ENCODE data around the gene SLC12A8. TPM values are rescaled to one million over a fixed set of nuclear protein-coding genes. Genes with fewer than 3 reads are reported as not detected.
A peak's percentile ranks its signal among the peaks of the same experiment; 100 is the strongest.

Gene SLC12A8
- total and polyA plus RNA-seq, 2 experiments from 2014 or later: 6.9 to 15.9 TPM

DNA sequence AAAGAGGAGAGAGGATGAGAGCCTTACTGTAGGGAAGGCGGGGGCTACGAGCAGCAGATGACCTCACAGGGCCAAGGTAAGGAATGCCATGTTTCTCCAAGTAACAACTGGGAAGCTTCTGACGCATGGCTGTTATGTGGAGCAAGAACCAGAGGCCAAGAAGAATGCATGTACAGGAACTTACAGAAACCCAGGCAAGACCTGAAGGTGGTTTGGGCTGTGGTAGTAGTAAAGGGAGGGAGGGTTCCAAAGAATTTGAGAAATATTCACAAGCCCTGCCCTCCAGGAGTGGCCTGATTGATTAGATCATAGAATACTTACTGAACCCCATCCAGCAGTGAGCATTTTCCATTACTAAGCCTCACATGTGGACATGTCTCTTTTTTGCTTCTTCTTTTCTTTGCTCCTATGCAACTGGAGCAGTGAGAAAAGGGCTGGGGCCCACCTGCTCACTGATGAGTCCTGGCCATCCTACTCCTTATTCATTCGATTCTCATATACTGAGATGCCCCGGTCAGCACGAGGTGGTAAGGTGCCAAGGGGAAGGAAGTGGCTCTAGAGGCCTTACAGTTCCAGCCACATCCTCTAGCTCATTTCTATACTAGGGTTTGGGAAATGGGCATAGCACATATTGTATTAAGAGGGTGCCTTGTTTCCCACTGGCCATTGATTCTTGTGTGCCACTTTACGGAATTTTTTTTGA, 8.3 kb upstream of the SLC12A8 start:
- DNase-seq (ENCODE audit: low spot score): peak; percentile 8
- H3K9me3 Mint-ChIP-seq: no peaks in the 10 kb centered on the region
- Histone ChIP-seq H3K27me3 (ENCODE audit: insufficient read depth) (no peaks in the 10 kb centered on the region), H3K36me3 (ENCODE audit: insufficient read depth) (no peaks in the 10 kb centered on the region), H3K4me1 (ENCODE audit: insufficient read depth) (peaks cover 13% of the 10 kb centered on the region), H3K4me3 (no peak overlapping the region), H3K4me2 (no peak overlapping the region), H3K79me2 (replicated peaks; ENCODE audit: insufficient read depth) (no peaks in the 10 kb centered on the region), H2AFZ (no peak overlapping the region), H3K9me2 (ENCODE audit: insufficient read depth) (no peaks in the 10 kb centered on the region), H4K20me1 (replicated peaks; ENCODE audit: insufficient read depth) (no peaks in the 10 kb centered on the region), H3F3A (replicated peaks; ENCODE audit: low read depth) (0 out of 2 replicates have a peak, but pooled peaks cover 7% of the 10 kb centered on the region), H3K27ac (ENCODE audit: low read depth) (no peak overlapping the region)
- peaks cover 1% of the 10 kb centered on the region for H3K27me3 Mint-ChIP-seq (ENCODE audit: insufficient read depth, low read depth, poor library complexity)
- TF ChIP-seq EZH2 (IDR thresholded peaks at IDR 0.05; ENCODE audit: low read depth, unreplicated experiment) (no peak), POLR2AphosphoS5 (IDR thresholded peaks at IDR 0.05; ENCODE audit: low read depth) (no peak), STAT1 (IDR thresholded peaks at IDR 0.05; ENCODE audit: unreplicated experiment) (no peak), CREB1 (CRISPR knock-in tag; IDR thresholded peaks at IDR 0.05; ENCODE audit: low read depth) (no peak), EZH2phosphoT487 (IDR thresholded peaks at IDR 0.05; ENCODE audit: unreplicated experiment) (no peak), ZNF331 (CRISPR knock-in tag; IDR thresholded peaks at IDR 0.05; ENCODE audit: low read depth) (no peak), NANOG (IDR thresholded peaks at IDR 0.05; ENCODE audit: borderline replicate concordance) (no peak), ZNF114 (CRISPR knock-in tag; IDR thresholded peaks at IDR 0.05) (no peak), JUNB (IDR thresholded peaks at IDR 0.05; ENCODE audit: unreplicated experiment) (no peak)
- TF ChIP-seq, protein P1, sequence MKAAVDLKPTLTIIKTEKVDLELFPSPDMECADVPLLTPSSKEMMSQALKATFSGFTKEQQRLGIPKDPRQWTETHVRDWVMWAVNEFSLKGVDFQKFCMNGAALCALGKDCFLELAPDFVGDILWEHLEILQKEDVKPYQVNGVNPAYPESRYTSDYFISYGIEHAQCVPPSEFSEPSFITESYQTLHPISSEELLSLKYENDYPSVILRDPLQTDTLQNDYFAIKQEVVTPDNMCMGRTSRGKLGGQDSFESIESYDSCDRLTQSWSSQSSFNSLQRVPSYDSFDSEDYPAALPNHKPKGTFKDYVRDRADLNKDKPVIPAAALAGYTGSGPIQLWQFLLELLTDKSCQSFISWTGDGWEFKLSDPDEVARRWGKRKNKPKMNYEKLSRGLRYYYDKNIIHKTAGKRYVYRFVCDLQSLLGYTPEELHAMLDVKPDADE (IDR thresholded peaks at IDR 0.05): no peak
- TF ChIP-seq, protein P2, sequence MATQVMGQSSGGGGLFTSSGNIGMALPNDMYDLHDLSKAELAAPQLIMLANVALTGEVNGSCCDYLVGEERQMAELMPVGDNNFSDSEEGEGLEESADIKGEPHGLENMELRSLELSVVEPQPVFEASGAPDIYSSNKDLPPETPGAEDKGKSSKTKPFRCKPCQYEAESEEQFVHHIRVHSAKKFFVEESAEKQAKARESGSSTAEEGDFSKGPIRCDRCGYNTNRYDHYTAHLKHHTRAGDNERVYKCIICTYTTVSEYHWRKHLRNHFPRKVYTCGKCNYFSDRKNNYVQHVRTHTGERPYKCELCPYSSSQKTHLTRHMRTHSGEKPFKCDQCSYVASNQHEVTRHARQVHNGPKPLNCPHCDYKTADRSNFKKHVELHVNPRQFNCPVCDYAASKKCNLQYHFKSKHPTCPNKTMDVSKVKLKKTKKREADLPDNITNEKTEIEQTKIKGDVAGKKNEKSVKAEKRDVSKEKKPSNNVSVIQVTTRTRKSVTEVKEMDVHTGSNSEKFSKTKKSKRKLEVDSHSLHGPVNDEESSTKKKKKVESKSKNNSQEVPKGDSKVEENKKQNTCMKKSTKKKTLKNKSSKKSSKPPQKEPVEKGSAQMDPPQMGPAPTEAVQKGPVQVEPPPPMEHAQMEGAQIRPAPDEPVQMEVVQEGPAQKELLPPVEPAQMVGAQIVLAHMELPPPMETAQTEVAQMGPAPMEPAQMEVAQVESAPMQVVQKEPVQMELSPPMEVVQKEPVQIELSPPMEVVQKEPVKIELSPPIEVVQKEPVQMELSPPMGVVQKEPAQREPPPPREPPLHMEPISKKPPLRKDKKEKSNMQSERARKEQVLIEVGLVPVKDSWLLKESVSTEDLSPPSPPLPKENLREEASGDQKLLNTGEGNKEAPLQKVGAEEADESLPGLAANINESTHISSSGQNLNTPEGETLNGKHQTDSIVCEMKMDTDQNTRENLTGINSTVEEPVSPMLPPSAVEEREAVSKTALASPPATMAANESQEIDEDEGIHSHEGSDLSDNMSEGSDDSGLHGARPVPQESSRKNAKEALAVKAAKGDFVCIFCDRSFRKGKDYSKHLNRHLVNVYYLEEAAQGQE (IDR thresholded peaks at IDR 0.05; ENCODE audit: unreplicated experiment): no peak
- TF ChIP-seq, protein P3, sequence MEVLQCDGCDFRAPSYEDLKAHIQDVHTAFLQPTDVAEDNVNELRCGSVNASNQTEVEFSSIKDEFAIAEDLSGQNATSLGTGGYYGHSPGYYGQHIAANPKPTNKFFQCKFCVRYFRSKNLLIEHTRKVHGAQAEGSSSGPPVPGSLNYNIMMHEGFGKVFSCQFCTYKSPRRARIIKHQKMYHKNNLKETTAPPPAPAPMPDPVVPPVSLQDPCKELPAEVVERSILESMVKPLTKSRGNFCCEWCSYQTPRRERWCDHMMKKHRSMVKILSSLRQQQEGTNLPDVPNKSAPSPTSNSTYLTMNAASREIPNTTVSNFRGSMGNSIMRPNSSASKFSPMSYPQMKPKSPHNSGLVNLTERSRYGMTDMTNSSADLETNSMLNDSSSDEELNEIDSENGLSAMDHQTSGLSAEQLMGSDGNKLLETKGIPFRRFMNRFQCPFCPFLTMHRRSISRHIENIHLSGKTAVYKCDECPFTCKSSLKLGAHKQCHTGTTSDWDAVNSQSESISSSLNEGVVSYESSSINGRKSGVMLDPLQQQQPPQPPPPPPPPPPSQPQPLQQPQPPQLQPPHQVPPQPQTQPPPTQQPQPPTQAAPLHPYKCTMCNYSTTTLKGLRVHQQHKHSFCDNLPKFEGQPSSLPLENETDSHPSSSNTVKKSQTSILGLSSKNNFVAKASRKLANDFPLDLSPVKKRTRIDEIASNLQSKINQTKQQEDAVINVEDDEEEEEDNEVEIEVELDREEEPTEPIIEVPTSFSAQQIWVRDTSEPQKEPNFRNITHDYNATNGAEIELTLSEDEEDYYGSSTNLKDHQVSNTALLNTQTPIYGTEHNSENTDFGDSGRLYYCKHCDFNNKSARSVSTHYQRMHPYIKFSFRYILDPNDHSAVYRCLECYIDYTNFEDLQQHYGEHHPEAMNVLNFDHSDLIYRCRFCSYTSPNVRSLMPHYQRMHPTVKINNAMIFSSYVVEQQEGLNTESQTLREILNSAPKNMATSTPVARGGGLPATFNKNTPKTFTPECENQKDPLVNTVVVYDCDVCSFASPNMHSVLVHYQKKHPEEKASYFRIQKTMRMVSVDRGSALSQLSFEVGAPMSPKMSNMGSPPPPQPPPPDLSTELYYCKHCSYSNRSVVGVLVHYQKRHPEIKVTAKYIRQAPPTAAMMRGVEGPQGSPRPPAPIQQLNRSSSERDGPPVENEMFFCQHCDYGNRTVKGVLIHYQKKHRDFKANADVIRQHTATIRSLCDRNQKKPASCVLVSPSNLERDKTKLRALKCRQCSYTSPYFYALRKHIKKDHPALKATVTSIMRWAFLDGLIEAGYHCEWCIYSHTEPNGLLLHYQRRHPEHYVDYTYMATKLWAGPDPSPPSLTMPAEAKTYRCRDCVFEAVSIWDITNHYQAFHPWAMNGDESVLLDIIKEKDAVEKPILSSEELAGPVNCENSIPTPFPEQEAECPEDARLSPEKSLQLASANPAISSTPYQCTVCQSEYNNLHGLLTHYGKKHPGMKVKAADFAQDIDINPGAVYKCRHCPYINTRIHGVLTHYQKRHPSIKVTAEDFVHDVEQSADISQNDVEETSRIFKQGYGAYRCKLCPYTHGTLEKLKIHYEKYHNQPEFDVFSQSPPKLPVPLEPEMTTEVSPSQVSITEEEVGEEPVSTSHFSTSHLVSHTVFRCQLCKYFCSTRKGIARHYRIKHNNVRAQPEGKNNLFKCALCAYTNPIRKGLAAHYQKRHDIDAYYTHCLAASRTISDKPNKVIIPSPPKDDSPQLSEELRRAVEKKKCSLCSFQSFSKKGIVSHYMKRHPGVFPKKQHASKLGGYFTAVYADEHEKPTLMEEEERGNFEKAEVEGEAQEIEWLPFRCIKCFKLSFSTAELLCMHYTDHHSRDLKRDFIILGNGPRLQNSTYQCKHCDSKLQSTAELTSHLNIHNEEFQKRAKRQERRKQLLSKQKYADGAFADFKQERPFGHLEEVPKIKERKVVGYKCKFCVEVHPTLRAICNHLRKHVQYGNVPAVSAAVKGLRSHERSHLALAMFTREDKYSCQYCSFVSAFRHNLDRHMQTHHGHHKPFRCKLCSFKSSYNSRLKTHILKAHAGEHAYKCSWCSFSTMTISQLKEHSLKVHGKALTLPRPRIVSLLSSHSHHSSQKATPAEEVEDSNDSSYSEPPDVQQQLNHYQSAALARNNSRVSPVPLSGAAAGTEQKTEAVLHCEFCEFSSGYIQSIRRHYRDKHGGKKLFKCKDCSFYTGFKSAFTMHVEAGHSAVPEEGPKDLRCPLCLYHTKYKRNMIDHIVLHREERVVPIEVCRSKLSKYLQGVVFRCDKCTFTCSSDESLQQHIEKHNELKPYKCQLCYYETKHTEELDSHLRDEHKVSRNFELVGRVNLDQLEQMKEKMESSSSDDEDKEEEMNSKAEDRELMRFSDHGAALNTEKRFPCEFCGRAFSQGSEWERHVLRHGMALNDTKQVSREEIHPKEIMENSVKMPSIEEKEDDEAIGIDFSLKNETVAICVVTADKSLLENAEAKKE (CRISPR knock-in tag; IDR thresholded peaks at IDR 0.05): no peak
- TF ChIP-seq, protein P4, sequence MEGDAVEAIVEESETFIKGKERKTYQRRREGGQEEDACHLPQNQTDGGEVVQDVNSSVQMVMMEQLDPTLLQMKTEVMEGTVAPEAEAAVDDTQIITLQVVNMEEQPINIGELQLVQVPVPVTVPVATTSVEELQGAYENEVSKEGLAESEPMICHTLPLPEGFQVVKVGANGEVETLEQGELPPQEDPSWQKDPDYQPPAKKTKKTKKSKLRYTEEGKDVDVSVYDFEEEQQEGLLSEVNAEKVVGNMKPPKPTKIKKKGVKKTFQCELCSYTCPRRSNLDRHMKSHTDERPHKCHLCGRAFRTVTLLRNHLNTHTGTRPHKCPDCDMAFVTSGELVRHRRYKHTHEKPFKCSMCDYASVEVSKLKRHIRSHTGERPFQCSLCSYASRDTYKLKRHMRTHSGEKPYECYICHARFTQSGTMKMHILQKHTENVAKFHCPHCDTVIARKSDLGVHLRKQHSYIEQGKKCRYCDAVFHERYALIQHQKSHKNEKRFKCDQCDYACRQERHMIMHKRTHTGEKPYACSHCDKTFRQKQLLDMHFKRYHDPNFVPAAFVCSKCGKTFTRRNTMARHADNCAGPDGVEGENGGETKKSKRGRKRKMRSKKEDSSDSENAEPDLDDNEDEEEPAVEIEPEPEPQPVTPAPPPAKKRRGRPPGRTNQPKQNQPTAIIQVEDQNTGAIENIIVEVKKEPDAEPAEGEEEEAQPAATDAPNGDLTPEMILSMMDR (conservative IDR thresholded peaks at IDR 0.05; ENCODE audit: low read depth in 2 of 2): no peak
- peaks cover 19% of the 10 kb centered on the region for H3K4me1 Mint-ChIP-seq
- no peak overlapping the region for H3K27ac Mint-ChIP-seq
- ATAC-seq: no peak; the same call in 2 of the 3 replicates
- H3K4me3 Mint-ChIP-seq: no peak overlapping the region
- no peaks in the 10 kb centered on the region for H3K36me3 Mint-ChIP-seq (ENCODE audit: low read depth)
